Naive thymus-derived CD4-positive, alpha-beta T cell (primary cell): ENCODE data around the gene C19orf85. TPM values are rescaled to one million over a fixed set of nuclear protein-coding genes. Genes with fewer than 3 reads are reported as not detected.
"Not testable (repeated sequence)": the region's sequence is repeated elsewhere in the genome, so short reads cannot be mapped to it uniquely, and the experiment has no call there.

Experiments used
- ATAC-seq: fragments of 150-1000 bp; cut with Tn5 transposase; 2 replicates; pipeline ENCODE4 v1.10.0; 2021; ENCODE audit warnings: mild to moderate bottlenecking, moderate library complexity
- CTCF ChIA-PET: fragments of 350-600 bp; sonication (Branson Sonifier 250); formaldehyde crosslinking; loops from one replicate; lab custom pipeline; 2021; ENCODE audit warnings: antibody characterized with exemption; lab: Charles Lee
- POLR2A ChIA-PET: fragments of 350-600 bp; sonication (Branson Sonifier 250); formaldehyde crosslinking; loops from one replicate; lab custom pipeline; 2021; ENCODE audit warnings: antibody characterized with exemption, inconsistent platforms; lab: Charles Lee
- DNase-seq, 9 donors: peaks; one replicate each; pipeline versions ENCODE4 v3.0.0 to v3.0.0-alpha.2; 2020 to 2022; ENCODE audit warnings: mixed read lengths in 1 of 9
- H3K27ac ChIP-seq: one replicate; pipeline ENCODE4 v1.7.0; 2013; ENCODE audit warnings: mild to moderate bottlenecking, low read depth, low read length, moderate library complexity
- H3K27me3 ChIP-seq, 2 donors: one replicate each; pipeline ENCODE4 v1.7.0; 2013; ENCODE audit warnings: low read length in 2 of 2, mild to moderate bottlenecking in 2 of 2, moderate library complexity in 2 of 2; ENCODE audit not compliant: control insufficient read depth in 2 of 2, insufficient read depth in 2 of 2
- H3K36me3 ChIP-seq, 3 experiments: 1 replicate in 2 of 3; 2 replicates in 1 of 3; pipeline ENCODE4 v1.7.0; 2013; ENCODE audit warnings: low read length in 3 of 3, mild to moderate bottlenecking in 3 of 3, moderate library complexity in 1 of 3; ENCODE audit not compliant: insufficient read depth in 3 of 3, control insufficient read depth in 2 of 3
- H3K4me1 ChIP-seq, 2 donors: one replicate each; pipeline ENCODE4 v1.7.0; 2013; ENCODE audit warnings: low read length in 2 of 2, mild to moderate bottlenecking in 2 of 2, moderate library complexity in 1 of 2; ENCODE audit not compliant: control insufficient read depth in 2 of 2, insufficient read depth in 2 of 2
- H3K4me3 ChIP-seq: 2 replicates; pipeline ENCODE4 v1.7.0; 2013; ENCODE audit warnings: mild to moderate bottlenecking, low read length
- H3K9me3 ChIP-seq, 3 experiments: 1 replicate in 2 of 3; 2 replicates in 1 of 3; pipeline ENCODE4 v1.7.0; 2013; ENCODE audit warnings: low read length in 3 of 3; ENCODE audit not compliant: control insufficient read depth in 2 of 3
- H3K27ac Mint-ChIP-seq, 9 donors: one replicate each; pipeline ENCODE4 v1.8.0; 2020 to 2022; ENCODE audit warnings: mixed read lengths in 9 of 9, mild to moderate bottlenecking in 8 of 9, moderate library complexity in 5 of 9, inconsistent platforms in 2 of 9
- H3K27me3 Mint-ChIP-seq, 5 donors: one replicate each; pipeline ENCODE4 v1.8.0; 2021 to 2022; ENCODE audit warnings: mixed read lengths in 5 of 5, mild to moderate bottlenecking in 1 of 5
- H3K36me3 Mint-ChIP-seq, 5 donors: one replicate each; pipeline ENCODE4 v1.8.0; 2020 to 2022; ENCODE audit warnings: mixed read lengths in 5 of 5, mild to moderate bottlenecking in 3 of 5, inconsistent platforms in 1 of 5
- H3K4me1 Mint-ChIP-seq, 7 donors: one replicate each; pipeline ENCODE4 v1.8.0; 2020 to 2022; ENCODE audit warnings: mixed read lengths in 7 of 7, mild to moderate bottlenecking in 3 of 7, inconsistent platforms in 1 of 7
- H3K4me3 Mint-ChIP-seq, 10 donors: one replicate each; pipeline ENCODE4 v1.8.0; 2020 to 2022; ENCODE audit warnings: mild to moderate bottlenecking in 10 of 10, mixed read lengths in 10 of 10, moderate library complexity in 6 of 10, inconsistent platforms in 2 of 10
- H3K9me3 Mint-ChIP-seq, 11 donors: one replicate each; pipeline ENCODE4 v1.8.0; 2020 to 2022; ENCODE audit warnings: mixed read lengths in 11 of 11, mild to moderate bottlenecking in 4 of 11, inconsistent platforms in 1 of 11, moderate library complexity in 1 of 11
- intact Hi-C, 2 donors: fragments of 100-400 bp; cut with micrococcal nuclease; formaldehyde crosslinking; loops; one replicate each; pipeline ENCODE4 v1.15.1; 2023
- polyA plus RNA-seq, 2 donors: library from polyadenylated mRNA; unstranded; fragments of 300-500 nt; fragmentation: Illumina TruSeq; gene quantifications; one replicate each; pipeline ENCODE4 v1.2.3, GENCODE V29; 2021
- total RNA-seq, 6 experiments: library from RNA in 5 of 6; stranded (reverse) in 5 of 6; gene quantifications; 1 replicate in 5 of 6; 2 replicates in 1 of 6; pipeline ENCODE4 v1.2.3 and lab custom pipeline; 2021 to 2026

C19orf85 gene
- total and polyA plus RNA-seq, 7 experiments from 2014 or later: not detected

GRCh38 chr19:55496820-55497219 lies 32.3 kb upstream of the C19orf85 start:
- H3K36me3 ChIP-seq, H3K27ac ChIP-seq, H3K4me3 Mint-ChIP-seq, H3K27me3 ChIP-seq, DNase-seq, H3K9me3 Mint-ChIP-seq, H3K27me3 Mint-ChIP-seq, H3K4me1 ChIP-seq, H3K4me3 ChIP-seq, H3K27ac Mint-ChIP-seq, H3K4me1 Mint-ChIP-seq, H3K36me3 Mint-ChIP-seq, ATAC-seq, POLR2A ChIA-PET, H3K9me3 ChIP-seq, intact Hi-C loops: not testable (repeated sequence)
- CTCF ChIA-PET: interaction anchor here (0.7 to 1.6 kb wide), 2 partner anchors 20 to 83 kb away, joined by 3 to 4 read pairs; partner anchors contain the start of gene ZNF628

GRCh38 chr19:55495646-55496349 lies 31.2 kb upstream of the C19orf85 start:
- intact Hi-C loops: no loop called here
- no peak overlapping the region for H3K4me3 ChIP-seq
- H3K9me3 Mint-ChIP-seq: no peaks in the 10 kb centered on the region
- DNase-seq (no peak), ATAC-seq (no peak)
- H3K27me3 ChIP-seq: no peaks in the 10 kb centered on the region
- no peak overlapping the region for H3K4me3 Mint-ChIP-seq
- no peak overlapping the region for H3K27ac ChIP-seq
- no peaks in the 10 kb centered on the region for H3K4me1 ChIP-seq
- no peaks in the 10 kb centered on the region for H3K36me3 ChIP-seq
- no peaks in the 10 kb centered on the region for H3K36me3 Mint-ChIP-seq
- ChIA-PET POLR2A (no interaction called here), CTCF (interaction anchor here (0.7 kb wide), 1 partner anchor 82 kb away, joined by 3 read pairs; no protein-coding TSS in a partner anchor)
- H3K27me3 Mint-ChIP-seq: peaks cover 0 to 5% (median 0%) of the 10 kb centered on the region in 5 donors
- no peaks in the 10 kb centered on the region for H3K9me3 ChIP-seq
- H3K4me1 Mint-ChIP-seq: peaks cover 0 to 2% (median 0%) of the 10 kb centered on the region in 7 donors
- H3K27ac Mint-ChIP-seq: peak overlapping the region in 1 of 9 donors; percentile 85

GRCh38 chr19:55494172-55494761 lies 29.7 kb upstream of the C19orf85 start:
- H3K36me3 Mint-ChIP-seq: no peaks in the 10 kb centered on the region

GRCh38 chr19:55493645-55494171 lies 29.2 kb upstream of the C19orf85 start:
- H3K4me3 Mint-ChIP-seq: no peak overlapping the region
- no peak overlapping the region for H3K27ac Mint-ChIP-seq
- Histone ChIP-seq H3K9me3 (no peaks in the 10 kb centered on the region), H3K4me3 (no peak overlapping the region), H3K27ac (no peak overlapping the region), H3K27me3 (no peaks in the 10 kb centered on the region), H3K4me1 (no peaks in the 10 kb centered on the region), H3K36me3 (no peaks in the 10 kb centered on the region)
- ChIA-PET CTCF (interaction anchor here (0.7 kb wide), 1 partner anchor 10 kb away, joined by 3 read pairs; no protein-coding TSS in a partner anchor), POLR2A (no interaction called here)
- ATAC-seq: no peak
- intact Hi-C loops: no loop called here
- no peaks in the 10 kb centered on the region for H3K36me3 Mint-ChIP-seq
- H3K27me3 Mint-ChIP-seq: peaks cover 0 to 5% (median 0%) of the 10 kb centered on the region in 5 donors
- H3K9me3 Mint-ChIP-seq: no peaks in the 10 kb centered on the region
- H3K4me1 Mint-ChIP-seq: peaks cover 0 to 2% (median 0%) of the 10 kb centered on the region in 7 donors
- no peak for DNase-seq

More at GRCh38 chr19:55494172-55494761, 29.7 kb upstream of the C19orf85 start:
- H3K27me3 ChIP-seq: no peaks in the 10 kb centered on the region
- no peaks in the 10 kb centered on the region for H3K36me3 ChIP-seq
- DNase-seq (no peak), ATAC-seq (peak; percentile 22)
- peak overlapping the region; percentile 24 for H3K4me3 ChIP-seq
- H3K4me1 Mint-ChIP-seq: peaks cover 0 to 2% (median 0%) of the 10 kb centered on the region in 7 donors
- POLR2A ChIA-PET: no interaction called here
- H3K27me3 Mint-ChIP-seq: peaks cover 0 to 5% (median 0%) of the 10 kb centered on the region in 5 donors
- H3K4me3 Mint-ChIP-seq: peak overlapping the region in 8 of 10 donors; percentile 7 to 64 (median 40)
- H3K4me1 ChIP-seq: no peaks in the 10 kb centered on the region
- H3K9me3 ChIP-seq: no peaks in the 10 kb centered on the region
- intact Hi-C loops: no loop called here
- no peaks in the 10 kb centered on the region for H3K9me3 Mint-ChIP-seq
- H3K27ac ChIP-seq: no peak overlapping the region
- peak overlapping the region in 2 of 9 donors; percentile 29 to 51 for H3K27ac Mint-ChIP-seq
- CTCF ChIA-PET: interaction anchor here (0.7 kb wide), 1 partner anchor 10 kb away, joined by 3 read pairs; no protein-coding TSS in a partner anchor

- no peak overlapping the region for H3K27ac ChIP-seq
- ChIA-PET CTCF (no interaction called here), POLR2A (no interaction called here)
- H3K4me3 ChIP-seq: no peak overlapping the region
- H3K27ac Mint-ChIP-seq: no peak overlapping the region
- no peaks in the 10 kb centered on the region for H3K4me1 ChIP-seq
- no peaks in the 10 kb centered on the region for H3K9me3 Mint-ChIP-seq
- intact Hi-C loops: no loop called here
- H3K27me3 Mint-ChIP-seq: peaks cover 0 to 5% (median 0%) of the 10 kb centered on the region in 5 donors
- no peaks in the 10 kb centered on the region for H3K9me3 ChIP-seq
- H3K36me3 Mint-ChIP-seq: no peaks in the 10 kb centered on the region
- DNase-seq (no peak), ATAC-seq (no peak)
- H3K36me3 ChIP-seq: no peaks in the 10 kb centered on the region
- no peaks in the 10 kb centered on the region for H3K27me3 ChIP-seq
- peak overlapping the region in 1 of 10 donors; percentile 7 for H3K4me3 Mint-ChIP-seq
- H3K4me1 Mint-ChIP-seq: peaks cover 0 to 2% (median 0%) of the 10 kb centered on the region in 7 donors
These were observed 28.6 kb upstream of the C19orf85 start for GRCh38 chr19:55493052-55493644.

GRCh38 chr19:55492362-55492944 lies 27.9 kb upstream of the C19orf85 start:
- CTCF ChIA-PET: no interaction called here
- H3K36me3 ChIP-seq: no peaks in the 10 kb centered on the region
- intact Hi-C loops: no loop called here
- no peak overlapping the region for H3K4me3 Mint-ChIP-seq
- DNase-seq (no peak), ATAC-seq (no peak)
- no peak overlapping the region for H3K4me3 ChIP-seq
- no peaks in the 10 kb centered on the region for H3K4me1 ChIP-seq
- no peaks in the 10 kb centered on the region for H3K9me3 ChIP-seq
- peaks cover 0 to 5% (median 0%) of the 10 kb centered on the region in 5 donors for H3K27me3 Mint-ChIP-seq
- H3K27me3 ChIP-seq: no peaks in the 10 kb centered on the region
- peaks cover 0 to 4% (median 0%) of the 10 kb centered on the region in 7 donors for H3K4me1 Mint-ChIP-seq
- no peaks in the 10 kb centered on the region for H3K9me3 Mint-ChIP-seq
- no peaks in the 10 kb centered on the region for H3K36me3 Mint-ChIP-seq
- no peak overlapping the region for H3K27ac Mint-ChIP-seq
- no peak overlapping the region for H3K27ac ChIP-seq
- POLR2A ChIA-PET: no interaction called here
